Measurements from ENCODE around the gene SEZ6. TPM values are rescaled to one million over a fixed set of nuclear protein-coding genes. Genes with fewer than 3 reads are reported as not detected.

The SEZ6 gene
- total and polyA plus RNA-seq, 10 of the 15 experiments (the other 5 are each of a cell fraction or from before 2014, with no cell fraction given), result 0.05 to 0.87 (median 0.17) TPM; not detected in 4

DNA sequence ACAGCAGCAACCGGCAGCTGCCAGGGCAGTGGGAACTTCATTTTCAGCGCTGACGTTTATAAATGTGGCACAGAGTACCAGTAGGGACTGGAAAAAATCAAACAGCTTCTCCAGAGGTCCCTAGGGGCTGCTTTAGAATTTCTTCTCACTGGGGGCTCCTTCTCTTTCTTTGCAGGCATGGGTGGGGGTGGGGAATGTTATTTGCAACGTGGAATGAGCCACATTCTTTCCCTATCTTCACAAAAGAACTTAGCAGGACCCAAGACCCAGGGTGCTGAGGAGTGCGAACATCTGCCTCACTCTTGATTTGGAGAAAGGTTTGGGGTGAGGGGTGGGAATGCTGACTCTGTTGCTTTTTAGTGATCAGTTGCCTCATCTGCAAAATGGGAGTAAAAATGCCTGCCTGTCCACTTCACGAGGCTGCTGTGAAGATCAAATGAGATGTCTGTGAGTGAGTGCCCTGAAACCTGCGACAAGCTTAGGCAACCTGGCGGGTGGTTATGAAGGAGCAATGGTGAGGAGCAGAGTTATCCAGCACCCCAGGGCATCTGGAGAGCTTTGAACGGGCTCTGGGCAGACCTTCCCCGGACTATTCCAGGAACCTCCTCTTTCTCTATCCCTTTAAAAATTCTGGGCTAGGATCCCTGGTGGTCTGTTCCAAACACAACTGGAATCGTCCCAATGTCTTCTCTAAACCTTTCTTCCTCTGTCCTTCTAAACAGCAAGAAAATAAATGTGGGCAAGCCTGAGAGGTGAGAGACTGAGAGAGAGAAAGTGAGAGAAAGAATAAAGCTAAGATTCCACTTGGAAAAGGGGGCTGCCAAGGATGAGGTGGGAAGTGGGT is 26.4 kb upstream of the SEZ6 start:
- no peak overlapping the region for H3K27ac ChIP-seq (ENCODE audit: control insufficient read depth, insufficient read depth)
- CTCF ChIA-PET, result interaction anchor here (1.2 kb wide), 1 partner anchor 67 kb away, joined by 4 read pairs; no protein-coding TSS in a partner anchor
- H3K4me1 ChIP-seq (ENCODE audit: control insufficient read depth, insufficient read depth, low read length), result no peaks in the 10 kb centered on the region
- H3K27me3 ChIP-seq (replicated peaks in 1 of 2; ENCODE audit: control insufficient read depth in 2 of 2, insufficient read depth in 2 of 2, low read length in 1 of 2), result peaks cover 0 to 1% of the 10 kb centered on the region in 2 experiments; a peak in 1 of 4 replicates
- POLR2A ChIA-PET, result no interaction called here
- intact Hi-C loops (cut with micrococcal nuclease; ENCODE audit: unreplicated experiment), result no loop called here
- no peak overlapping the region for H2AFZ ChIP-seq (ENCODE audit: control insufficient read depth, low read depth, low read length)
- no peaks in the 10 kb centered on the region for H3K36me3 ChIP-seq (ENCODE audit: control insufficient read depth in 2 of 2, insufficient read depth in 2 of 2, low read length in 1 of 2)
- 31% methylated on average over 11 of the region's 11 CpGs for whole genome bisulfite sequencing (ENCODE audit: insufficient coverage, insufficient replicate concordance, low lambda C conversion rate, missing lambda C conversion rate)
- no peaks in the 10 kb centered on the region for H4K20me1 ChIP-seq (ENCODE audit: control insufficient read depth, insufficient read depth)
- no peak overlapping the region for H3K9ac ChIP-seq (ENCODE audit: control insufficient read depth, insufficient read depth, low read length)
- in situ Hi-C loops (cut with MboI), result no loop called here
- ATAC-seq, result no peak
- SMC1A ChIA-PET (ENCODE audit: uncharacterized antibody, unreplicated experiment), result no interaction called here
- H3K4me3 ChIP-seq, result no peak overlapping the region
- TF ChIP-seq IRF4 (IDR thresholded peaks at IDR 0.05; ENCODE audit: low read depth, low read length) (no peak), FOS (IDR thresholded peaks at IDR 0.05; ENCODE audit: borderline replicate concordance, extremely low read depth, insufficient read length) (no peak), CREB1 (IDR thresholded peaks at IDR 0.05; ENCODE audit: low read depth) (no peak), NR2F1 (conservative IDR thresholded peaks at IDR 0.05) (no peak), BRCA1 (IDR thresholded peaks at IDR 0.05; ENCODE audit: low read depth, low read length) (no peak), IKZF2 (IDR thresholded peaks at IDR 0.05) (no peak), BCL11A (IDR thresholded peaks at IDR 0.05; ENCODE audit: low read depth, low read length) (no peak), ZZZ3 (IDR thresholded peaks at IDR 0.05; ENCODE audit: control insufficient read depth, insufficient read length, low read depth) (no peak), EZH2 (IDR thresholded peaks at IDR 0.05; ENCODE audit: borderline replicate concordance, control insufficient read depth, low read depth, low read length) (no peak), SP1 (IDR thresholded peaks at IDR 0.05; ENCODE audit: low read depth, low read length) (no peak)
- no peak for FAIRE-seq
- H3K4me2 ChIP-seq (ENCODE audit: control insufficient read depth, insufficient read depth), result no peak overlapping the region
- no peaks in the 10 kb centered on the region for H3K79me2 ChIP-seq (ENCODE audit: control insufficient read depth, insufficient read depth, low read length)
- RAD21 ChIA-PET (ENCODE audit: unreplicated experiment), result no interaction called here
- BruUV-seq (replicated peaks), result no TSS peak
- no peak for DNase-seq (ENCODE audit: low read depth, low spot score)
- H3K9me3 ChIP-seq (replicated peaks; ENCODE audit: control insufficient read depth, insufficient read depth, low read length), result peaks cover 6% of the 10 kb centered on the region; the same call in 2 of the 3 replicates

Measured in GM12878 (cell line).